Activated CD4-positive, alpha-beta T cell treated with anti-CD3 and anti-CD28 coated beads for 36 hours (primary cell): ENCODE data around the gene TSPAN5. TPM values are rescaled to one million over a fixed set of nuclear protein-coding genes. Genes with fewer than 3 reads are reported as not detected.
"Not testable (repeated sequence)": the region's sequence is repeated elsewhere in the genome, so short reads cannot be mapped to it uniquely, and the experiment has no call there.

Experiments
- ATAC-seq: fragments of 200-7000 bp; cut with Tn5 transposase; one replicate; pipeline ENCODE4 v1.10.0; 2021; ENCODE audit warnings: mild to moderate bottlenecking, moderate library complexity
- CTCF ChIA-PET: fragments of 350-600 bp; sonication (Branson Sonifier 250); formaldehyde crosslinking; loops from one replicate; lab custom pipeline; 2021; ENCODE audit warnings: antibody characterized with exemption; lab: Charles Lee
- POLR2A ChIA-PET: fragments of 350-600 bp; sonication (Branson Sonifier 250); formaldehyde crosslinking; loops from one replicate; lab custom pipeline; 2021; ENCODE audit warnings: antibody characterized with exemption, inconsistent platforms; lab: Charles Lee
- DNase-seq: peaks from one replicate; pipeline ENCODE4 v3.0.0-alpha.2; 2020
- H3K27ac Mint-ChIP-seq: one replicate; pipeline ENCODE4 v1.8.0; 2021; ENCODE audit warnings: mixed read lengths
- H3K27me3 Mint-ChIP-seq: one replicate; pipeline ENCODE4 v1.8.0; 2021; ENCODE audit warnings: mixed read lengths
- H3K36me3 Mint-ChIP-seq: one replicate; pipeline ENCODE4 v1.8.0; 2021; ENCODE audit warnings: low read depth, mixed read lengths
- H3K4me1 Mint-ChIP-seq: one replicate; pipeline ENCODE4 v1.8.0; 2021; ENCODE audit warnings: mixed read lengths
- H3K4me3 Mint-ChIP-seq: one replicate; pipeline ENCODE4 v1.8.0; 2021; ENCODE audit warnings: mild to moderate bottlenecking, moderate library complexity, mixed read lengths
- H3K9me3 Mint-ChIP-seq: one replicate; pipeline ENCODE4 v1.8.0; 2021; ENCODE audit warnings: low read depth, mixed read lengths
- intact Hi-C, 2 experiments: fragments of 100-400 bp; cut with DNase I in 1 of 2; cut with micrococcal nuclease in 1 of 2; formaldehyde crosslinking; loops; one replicate each; pipeline versions ENCODE4 v1.14.2 to v1.15.1; 2022 to 2024; cut with DNase I, micrococcal nuclease
- total RNA-seq, 2 experiments: library from RNA; stranded (reverse); gene quantifications; one replicate each; pipeline ENCODE4 v1.2.3, GENCODE V29; 2021

TSPAN5 gene
- total RNA-seq, 2 experiments from 2014 or later: 18.4 to 23.6 TPM

- Mint-ChIP-seq H3K27me3 (no peaks in the 10 kb centered on the region), H3K9me3 (peaks cover 6% of the 10 kb centered on the region), H3K36me3 (peaks cover 8% of the 10 kb centered on the region), H3K27ac (no peak overlapping the region), H3K4me1 (peaks cover 26% of the 10 kb centered on the region), H3K4me3 (no peak overlapping the region)
- ATAC-seq (no peak), DNase-seq (no peak)
- ChIA-PET CTCF (interaction anchor here (1.4 kb wide), 1 partner anchor 11 kb away, joined by 3 read pairs; no protein-coding TSS in a partner anchor), POLR2A (no interaction called here)
- intact Hi-C loops: no loop called here
Measured at GRCh38 chr4:98555798-98556445, 102.5 kb downstream of the TSPAN5 start.

- Mint-ChIP-seq H3K27ac (no peak overlapping the region), H3K27me3 (no peaks in the 10 kb centered on the region), H3K4me3 (no peak overlapping the region), H3K36me3 (peaks cover 4% of the 10 kb centered on the region), H3K9me3 (peaks cover 8% of the 10 kb centered on the region), H3K4me1 (peaks cover 22% of the 10 kb centered on the region)
- DNase-seq (no peak), ATAC-seq (no peak)
- ChIA-PET POLR2A (interaction anchor here (0.7 kb wide), 1 partner anchor 211 kb away, joined by 4 read pairs; no protein-coding TSS in a partner anchor), CTCF (interaction anchor here (0.6 kb wide), 1 partner anchor 64 kb away, joined by 3 read pairs; no protein-coding TSS in a partner anchor)
- intact Hi-C loops: no loop called here
Measured at GRCh38 chr4:98546910-98547594, 111.4 kb downstream of the TSPAN5 start.

- Mint-ChIP-seq H3K4me1 (peaks cover 18% of the 10 kb centered on the region), H3K36me3 (no peaks in the 10 kb centered on the region), H3K27ac (peak overlapping the region; percentile 74), H3K27me3 (no peaks in the 10 kb centered on the region), H3K4me3 (no peak overlapping the region), H3K9me3 (no peaks in the 10 kb centered on the region)
- ChIA-PET POLR2A (no interaction called here), CTCF (interaction anchor here (1.1 kb wide), 1 partner anchor 11 kb away, joined by 3 read pairs; no protein-coding TSS in a partner anchor)
- intact Hi-C loops: no loop called here
- peak; percentile 35 for ATAC-seq
- no peak for DNase-seq
Measured at GRCh38 chr4:98544818-98545414, 113.5 kb downstream of the TSPAN5 start.

- intact Hi-C loops: no loop called here
- ATAC-seq: peak; percentile 84
- POLR2A ChIA-PET: no interaction called here
Measured at GRCh38 chr4:98544141-98544817, 114.1 kb downstream of the TSPAN5 start.

GRCh38 chr4:98542011-98542410, 116.4 kb downstream of the TSPAN5 start:
- ATAC-seq: no peak
- H3K27me3 Mint-ChIP-seq: no peaks in the 10 kb centered on the region
- intact Hi-C loops: no loop called here

More at GRCh38 chr4:98544141-98544817, 114.1 kb downstream of the TSPAN5 start:
- Mint-ChIP-seq H3K27ac (peak overlapping the region; percentile 74), H3K27me3 (no peaks in the 10 kb centered on the region), H3K9me3 (no peaks in the 10 kb centered on the region), H3K4me1 (peaks cover 18% of the 10 kb centered on the region), H3K36me3 (no peaks in the 10 kb centered on the region), H3K4me3 (no peak overlapping the region)
- DNase-seq: no peak
- CTCF ChIA-PET: interaction anchor here (0.9 to 1.1 kb wide), 2 partner anchors 12 to 282 kb away, joined by 3 read pairs; no protein-coding TSS in a partner anchor

GRCh38 chr4:98540803-98541202, 117.6 kb downstream of the TSPAN5 start:
- Mint-ChIP-seq H3K4me3 (no peak overlapping the region), H3K27ac (no peak overlapping the region), H3K9me3 (no peaks in the 10 kb centered on the region), H3K4me1 (peaks cover 18% of the 10 kb centered on the region), H3K36me3 (peaks cover 4% of the 10 kb centered on the region), H3K27me3 (no peaks in the 10 kb centered on the region)
- ATAC-seq (no peak), DNase-seq (no peak)
- POLR2A ChIA-PET: no interaction called here
- CTCF ChIA-PET: no interaction called here
- intact Hi-C loops: no loop called here

More at GRCh38 chr4:98542011-98542410, 116.4 kb downstream of the TSPAN5 start:
- H3K9me3 Mint-ChIP-seq: no peaks in the 10 kb centered on the region
- no peak overlapping the region for H3K27ac Mint-ChIP-seq
- no peak overlapping the region for H3K4me3 Mint-ChIP-seq
- no peak for DNase-seq
- H3K4me1 Mint-ChIP-seq: peaks cover 18% of the 10 kb centered on the region
- peaks cover 2% of the 10 kb centered on the region for H3K36me3 Mint-ChIP-seq
- CTCF ChIA-PET: interaction anchor here (0.6 to 1.1 kb wide), 5 partner anchors 11 to 470 kb away, joined by 3 to 4 read pairs (median 3); no protein-coding TSS in a partner anchor
- POLR2A ChIA-PET: no interaction called here

- Mint-ChIP-seq H3K4me1 (peaks cover 11% of the 10 kb centered on the region), H3K9me3 (no peaks in the 10 kb centered on the region), H3K4me3 (no peak overlapping the region), H3K27me3 (no peaks in the 10 kb centered on the region), H3K36me3 (peaks cover 4% of the 10 kb centered on the region), H3K27ac (no peak overlapping the region)
- DNase-seq: no peak
- CTCF ChIA-PET: interaction anchor here (1.0 to 1.4 kb wide), 3 partner anchors 15 to 24 kb away, joined by 3 read pairs; no protein-coding TSS in a partner anchor
- ATAC-seq: no peak
- POLR2A ChIA-PET: no interaction called here
- intact Hi-C loops: no loop called here
Measured at GRCh38 chr4:98539741-98540140, 118.7 kb downstream of the TSPAN5 start.

GRCh38 chr4:98539299-98539698, 119.1 kb downstream of the TSPAN5 start:
- ATAC-seq (no peak), DNase-seq (no peak)
- ChIA-PET CTCF (interaction anchor here (0.7 to 1.4 kb wide), 4 partner anchors 15 to 48 kb away, joined by 3 read pairs; no protein-coding TSS in a partner anchor), POLR2A (interaction anchor here (0.6 kb wide), 1 partner anchor 303 kb away, joined by 6 read pairs; no protein-coding TSS in a partner anchor)
- Mint-ChIP-seq H3K27me3 (no peaks in the 10 kb centered on the region), H3K4me3 (no peak overlapping the region), H3K27ac (no peak overlapping the region), H3K4me1 (peaks cover 11% of the 10 kb centered on the region), H3K9me3 (no peaks in the 10 kb centered on the region), H3K36me3 (peaks cover 4% of the 10 kb centered on the region)
- intact Hi-C loops: no loop called here

GRCh38 chr4:98536631-98537030, 121.8 kb downstream of the TSPAN5 start:
- ChIA-PET POLR2A (no interaction called here), CTCF (interaction anchor here (0.7 kb wide), 1 partner anchor 69 kb away, joined by 3 read pairs; no protein-coding TSS in a partner anchor)
- no peak overlapping the region for H3K4me3 Mint-ChIP-seq
- no peaks in the 10 kb centered on the region for H3K27me3 Mint-ChIP-seq
- H3K36me3 Mint-ChIP-seq: peaks cover 9% of the 10 kb centered on the region
- no peak for DNase-seq
- ATAC-seq: no peak
- H3K27ac Mint-ChIP-seq: no peak overlapping the region
- H3K9me3 Mint-ChIP-seq: peaks cover 4% of the 10 kb centered on the region
- peaks cover 12% of the 10 kb centered on the region for H3K4me1 Mint-ChIP-seq
- intact Hi-C loops: no loop called here

GRCh38 chr4:98534146-98534545, 124.3 kb downstream of the TSPAN5 start:
- not testable (repeated sequence) for H3K9me3 Mint-ChIP-seq

GRCh38 chr4:98530572-98530971, 127.8 kb downstream of the TSPAN5 start:
- Mint-ChIP-seq H3K36me3 (peaks cover 5% of the 10 kb centered on the region), H3K4me1 (peaks cover 45% of the 10 kb centered on the region), H3K27ac (no peak overlapping the region), H3K4me3 (no peak overlapping the region), H3K9me3 (peaks cover 4% of the 10 kb centered on the region), H3K27me3 (no peaks in the 10 kb centered on the region)
- ChIA-PET CTCF (interaction anchor here (0.7 kb wide), 1 partner anchor 12 kb away, joined by 3 read pairs; no protein-coding TSS in a partner anchor), POLR2A (no interaction called here)
- no peak for ATAC-seq
- no peak for DNase-seq
- intact Hi-C loops: no loop called here

More at GRCh38 chr4:98534146-98534545, 124.3 kb downstream of the TSPAN5 start:
- ATAC-seq, DNase-seq, CTCF ChIA-PET, H3K27me3 Mint-ChIP-seq, intact Hi-C loops, POLR2A ChIA-PET, H3K36me3 Mint-ChIP-seq: not testable (repeated sequence)
- Mint-ChIP-seq H3K4me1 (peaks cover 22% of the 10 kb centered on the region), H3K27ac (peak overlapping the region; percentile 78), H3K4me3 (peak overlapping the region; percentile 10)
